ENCODE measurements around the gene PVR.
"Not testable (repeated sequence)": the region's sequence is repeated elsewhere in the genome, so short reads cannot be mapped to it uniquely, and the experiment has no call there.

Gene PVR

DNA sequence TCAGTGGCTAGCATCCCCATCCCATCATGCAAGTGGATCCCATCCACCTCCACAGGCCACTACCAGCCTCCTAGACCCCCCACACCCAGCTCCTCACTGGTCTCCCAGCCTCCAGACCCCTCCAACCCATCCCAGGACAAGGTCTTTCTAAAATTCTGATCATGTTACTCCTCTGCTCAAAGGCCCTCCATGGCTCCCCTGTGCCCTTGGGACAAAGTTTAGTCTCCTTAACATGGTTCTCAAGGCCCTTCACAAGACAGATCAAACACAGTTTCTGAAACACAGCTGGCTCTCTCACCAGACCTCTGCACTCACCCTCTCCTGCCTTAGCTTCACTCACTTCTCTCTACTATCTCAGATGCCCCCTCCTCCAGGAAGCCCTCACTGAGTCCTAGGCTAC, 36.8 kb downstream of the PVR start:
- no peak for DNase-seq

DNA sequence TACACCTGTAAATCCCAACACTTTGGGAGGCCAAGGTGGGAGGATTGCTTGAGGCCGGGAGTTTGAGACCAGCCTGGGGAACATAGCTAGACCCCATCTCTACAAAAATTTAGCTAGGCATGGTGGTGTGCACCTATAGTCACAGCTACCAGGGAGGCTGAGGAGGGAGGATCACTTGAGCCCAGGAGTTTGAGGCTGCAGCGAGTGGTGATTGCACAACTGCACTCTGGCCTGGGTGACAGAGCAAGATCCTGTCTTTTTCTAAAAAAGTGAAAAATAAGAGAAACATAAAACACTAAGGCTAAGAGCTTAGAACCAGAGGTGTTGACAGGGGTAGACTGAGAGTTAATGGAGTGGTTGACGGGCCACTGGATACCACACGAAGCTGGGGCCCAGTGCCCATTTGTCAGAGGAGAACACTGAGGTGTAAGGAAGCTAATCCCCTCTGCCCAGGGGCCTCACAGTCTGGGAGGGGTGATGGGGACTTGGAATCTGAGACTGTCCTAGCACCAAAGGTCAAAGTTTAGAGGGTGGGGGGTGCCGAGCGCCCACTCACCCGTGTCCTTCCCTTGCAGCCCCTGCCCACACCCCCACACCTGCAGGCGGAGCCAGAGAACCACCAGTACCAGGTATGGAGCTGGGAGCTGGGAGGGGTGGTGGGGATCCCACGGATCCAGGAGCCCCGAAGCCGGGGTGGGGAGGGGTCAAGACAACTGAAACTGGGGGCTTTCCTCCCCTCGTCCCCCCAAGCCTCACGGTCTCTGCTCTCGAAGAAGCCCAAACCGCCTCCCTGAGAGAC, 38.5 kb downstream of the PVR start:
- no peak for DNase-seq

DNA sequence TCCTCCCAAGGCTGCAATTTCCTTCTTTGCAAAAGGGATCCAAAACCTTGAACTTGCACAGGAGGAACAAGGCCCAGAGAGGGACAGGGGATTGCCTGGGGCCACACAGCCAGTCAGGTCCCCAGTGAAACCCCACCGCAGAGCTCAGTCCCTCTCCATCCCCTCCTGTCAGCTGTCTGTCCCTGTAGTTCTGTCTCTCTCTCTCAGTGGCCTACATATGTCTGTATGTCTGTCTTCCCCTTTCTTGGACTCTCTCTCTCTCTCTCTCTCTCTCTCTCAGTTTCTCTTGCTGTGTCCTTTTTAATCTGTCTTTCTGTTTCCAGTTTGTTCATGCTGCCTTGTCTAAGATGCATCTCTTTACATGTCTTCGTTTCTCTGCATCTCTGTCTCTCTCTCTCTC, 39.1 kb downstream of the PVR start:
- no peak for DNase-seq

DNA sequence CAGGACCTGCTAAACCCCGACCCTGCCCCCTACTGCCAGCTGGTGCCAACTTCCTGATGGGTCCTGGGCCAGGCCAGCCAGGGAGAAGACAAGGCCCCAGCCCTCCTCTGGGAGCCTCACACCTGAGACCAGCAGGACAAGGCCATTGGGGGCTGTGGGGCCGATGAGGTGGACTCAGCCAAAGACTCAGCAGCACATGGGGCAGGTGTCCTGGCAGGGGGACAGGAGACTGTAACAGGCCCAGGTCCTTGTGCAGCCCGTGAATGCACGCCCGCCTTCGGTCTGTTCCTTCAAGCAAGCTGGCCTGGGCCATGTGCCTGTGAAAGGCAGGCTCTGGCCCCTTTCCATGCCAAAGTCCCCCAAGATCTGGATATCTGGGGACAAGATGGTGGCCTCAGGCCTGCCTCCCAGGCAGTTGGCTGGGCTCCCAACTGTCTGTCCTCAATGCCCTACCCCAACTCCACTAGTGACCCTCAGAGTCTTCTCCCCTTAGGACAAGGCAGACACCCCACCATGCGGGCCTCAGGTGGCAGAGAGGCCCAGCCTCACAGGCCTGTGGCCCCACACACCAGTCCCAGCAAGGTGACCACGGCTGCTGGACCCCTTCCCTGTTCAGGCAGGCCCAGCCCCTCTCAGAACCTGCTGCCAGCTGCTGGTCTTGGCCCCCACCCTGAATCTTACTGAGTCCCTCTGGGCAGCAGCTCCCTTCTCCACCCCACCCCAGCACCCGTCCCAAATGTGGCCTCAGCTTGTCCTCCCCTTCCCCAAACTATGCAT, 39.9 kb downstream of the PVR start:
- DNase-seq: no peak

DNA sequence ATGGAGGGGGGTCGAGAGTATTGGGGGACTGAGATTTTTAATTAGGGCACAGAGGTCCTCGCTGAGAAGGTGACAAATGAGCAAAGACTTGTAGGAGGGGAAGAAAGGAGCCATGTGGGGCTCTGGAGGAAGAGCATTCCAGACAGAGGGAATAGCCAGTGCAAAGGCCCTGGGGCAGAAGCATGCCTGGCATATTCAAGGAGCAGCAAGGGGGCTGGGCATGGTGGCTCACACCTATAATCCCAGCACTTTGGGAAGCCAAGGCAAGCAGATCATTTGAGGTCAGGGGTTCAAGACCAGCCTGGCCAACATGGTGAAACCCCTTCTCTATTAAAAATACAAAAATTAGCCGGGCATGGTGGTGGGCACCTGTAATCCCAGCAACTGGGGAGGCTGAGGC, 40.7 kb downstream of the PVR start:
- DNase-seq: not testable (repeated sequence)

DNA sequence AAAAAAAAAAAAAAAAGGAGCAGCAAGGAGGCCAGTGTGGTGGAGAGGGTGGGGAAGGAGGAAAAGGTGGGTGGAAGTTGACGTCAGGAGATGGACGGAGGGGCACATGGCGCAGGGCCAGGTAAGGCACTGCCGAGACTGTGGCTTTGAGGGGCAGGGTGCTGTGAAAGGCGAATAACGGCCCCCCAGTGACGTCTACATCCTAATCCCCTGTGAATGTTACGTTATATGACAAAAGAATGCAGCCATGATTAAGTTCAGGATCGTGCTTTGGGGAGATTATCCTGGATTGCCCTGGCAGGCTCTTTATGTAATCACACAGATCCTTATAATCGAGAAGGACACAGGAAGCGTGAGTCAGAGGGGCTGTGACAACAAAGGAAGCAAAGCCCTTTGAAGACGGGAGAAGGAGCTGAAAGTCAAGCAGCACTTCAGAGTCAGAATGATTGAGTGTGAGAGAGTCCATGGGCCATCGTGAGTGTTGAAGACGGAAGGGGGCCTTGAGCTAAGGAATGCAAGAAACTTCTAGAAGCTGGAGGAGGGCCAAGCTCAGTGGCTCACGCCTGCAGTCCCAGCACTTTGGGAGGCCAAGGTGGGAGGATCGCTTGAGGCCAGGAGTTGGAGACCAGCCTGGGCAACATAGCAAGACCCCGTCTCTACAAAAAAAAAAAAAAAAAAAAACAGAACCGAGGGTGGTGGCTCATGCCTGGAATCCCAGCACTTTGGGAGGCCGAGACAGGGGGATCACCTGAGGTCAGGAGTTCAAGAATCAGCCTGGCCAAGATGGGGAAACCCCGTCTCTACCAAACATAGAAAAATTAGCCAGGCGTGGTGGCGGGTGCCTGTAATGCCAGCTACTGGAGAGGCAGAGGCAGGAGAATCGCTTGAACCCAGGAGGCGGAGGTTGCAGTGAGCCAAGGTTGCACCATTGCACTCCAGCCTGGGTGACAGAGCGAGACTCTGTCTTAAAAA, 41.5 kb downstream of the PVR start:
- no peak for DNase-seq

DNA sequence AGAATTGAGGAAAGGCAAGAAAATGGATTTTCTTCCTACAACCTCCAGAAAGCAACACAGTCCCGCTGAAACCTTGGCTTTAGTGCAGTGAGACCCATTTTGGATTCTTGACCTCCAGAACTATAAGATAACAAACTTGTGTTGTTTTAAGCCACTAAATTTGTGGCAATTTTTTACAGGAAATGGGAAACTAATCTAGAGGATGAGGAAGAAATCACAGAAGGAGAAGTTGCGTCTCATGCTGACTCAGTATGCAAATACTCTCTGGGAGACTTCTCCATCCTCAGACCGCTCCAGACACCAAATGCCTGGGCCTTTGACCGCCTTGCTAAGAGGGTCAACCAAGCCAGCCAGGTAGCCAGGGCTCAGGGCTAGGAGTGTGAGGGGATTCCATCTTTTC, 42.2 kb downstream of the PVR start:
- no peak for DNase-seq

DNA sequence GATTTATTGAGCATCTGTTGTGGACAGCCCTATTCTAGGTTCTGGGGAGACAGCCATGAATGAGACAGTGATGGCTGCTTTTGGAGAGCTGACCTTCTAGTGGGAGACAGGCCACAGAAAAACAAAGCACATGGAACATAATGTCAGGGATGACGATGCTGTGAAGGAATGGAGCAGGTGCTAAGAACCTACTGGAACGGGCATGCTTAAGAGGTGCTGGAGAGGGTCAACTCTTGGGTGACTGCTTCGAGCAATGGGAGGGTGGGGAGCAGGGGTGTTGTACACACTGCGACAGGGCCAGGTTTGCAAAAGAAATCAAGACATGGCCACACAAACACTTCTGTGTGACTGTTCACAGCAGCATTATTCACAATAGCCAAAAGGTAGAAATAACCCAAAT, 43.2 kb downstream of the PVR start:
- no peak for DNase-seq

DNA sequence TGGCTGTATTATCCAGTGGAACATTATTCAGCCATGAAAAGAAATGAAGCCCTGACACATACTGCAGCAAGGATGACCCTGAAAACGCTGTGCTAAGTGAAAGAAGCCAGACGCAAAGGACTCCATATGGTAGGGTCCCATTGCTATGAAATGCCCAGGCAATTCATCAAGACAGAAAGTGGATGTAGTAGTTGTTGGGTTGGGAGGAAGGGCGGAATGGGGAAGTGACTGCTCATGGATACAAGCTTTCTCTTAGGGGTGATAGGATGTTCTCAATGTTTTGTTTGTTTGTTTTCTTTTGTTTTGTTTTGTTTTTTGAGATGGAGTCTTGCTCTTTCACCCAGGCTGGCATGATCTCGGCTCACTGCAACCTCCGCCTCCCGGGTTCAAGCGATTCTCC, 44.2 kb downstream of the PVR start:
- no peak for DNase-seq

DNA sequence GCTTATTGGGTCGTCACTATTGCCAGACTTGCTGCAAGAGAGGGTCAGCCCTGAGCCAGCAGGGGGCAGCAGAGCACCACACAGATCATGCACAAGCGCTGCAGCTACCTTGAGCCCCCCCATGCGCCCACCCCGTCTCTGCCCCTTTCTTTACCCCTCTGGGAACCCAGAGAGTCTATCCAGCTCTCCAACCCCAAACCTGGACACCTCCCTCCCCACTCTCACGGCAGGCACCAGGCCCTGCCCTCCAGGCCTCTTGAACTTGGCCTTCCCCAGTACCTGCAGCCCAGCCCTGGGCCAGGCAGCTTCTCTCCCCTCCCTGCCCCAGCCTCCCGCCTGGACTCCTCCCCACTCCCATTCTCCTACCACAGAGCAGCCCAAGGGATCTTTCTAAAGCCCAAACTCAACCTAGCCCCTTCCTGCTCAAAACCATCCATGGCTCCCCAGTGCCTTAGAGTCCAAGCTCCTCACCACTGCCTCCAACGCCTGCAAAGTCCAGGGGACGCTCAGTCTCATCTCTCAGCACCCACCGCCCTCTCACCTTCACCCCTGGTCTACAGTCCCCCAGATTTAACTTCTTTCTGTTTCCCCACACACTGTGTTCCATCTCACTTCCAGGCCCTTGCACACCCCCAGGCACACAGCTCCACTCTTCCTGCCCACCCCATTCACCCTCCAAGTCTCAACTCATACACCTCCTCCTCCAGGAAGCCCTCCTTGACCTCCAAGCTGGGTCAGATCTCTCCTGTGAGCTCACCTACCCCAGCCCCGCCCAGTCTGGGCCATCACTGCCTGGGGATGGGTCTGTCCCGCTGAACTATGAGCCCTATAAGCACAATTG, 45.8 kb downstream of the PVR start:
- peak; percentile 30 for DNase-seq

DNA sequence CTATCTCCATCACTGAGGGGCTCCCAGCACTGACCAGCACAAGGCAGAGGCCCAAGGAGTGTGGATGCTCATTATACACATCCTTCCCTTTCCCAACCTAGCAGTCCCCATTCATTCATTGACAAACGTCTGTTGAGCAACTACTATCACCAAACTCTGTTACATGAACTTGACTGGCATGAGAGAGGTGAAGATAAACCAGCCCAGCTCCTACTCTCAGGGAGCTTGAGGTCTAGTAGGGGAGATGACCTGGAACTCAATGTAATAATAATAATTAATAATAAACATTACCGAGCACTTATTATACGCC, 46.4 kb downstream of the PVR start:
- DNase-seq: no peak

DNA sequence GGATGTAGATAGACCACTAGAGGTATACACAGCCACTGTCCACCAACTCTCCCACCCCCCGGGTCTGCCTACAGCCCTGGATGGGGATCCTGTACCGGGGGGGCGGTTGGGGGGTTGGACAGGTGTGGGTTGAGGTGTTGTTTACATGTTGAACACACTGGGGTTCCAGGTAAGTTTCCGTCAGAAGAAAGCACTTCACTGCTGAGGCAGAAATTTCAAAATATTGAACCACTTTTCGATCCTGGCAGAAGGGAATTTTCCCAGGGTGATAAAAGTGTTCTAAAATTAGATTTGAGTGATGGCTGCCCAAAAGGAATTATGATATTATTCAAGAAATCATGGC, 48.6 kb downstream of the PVR start:
- DNase-seq: no peak

DNA sequence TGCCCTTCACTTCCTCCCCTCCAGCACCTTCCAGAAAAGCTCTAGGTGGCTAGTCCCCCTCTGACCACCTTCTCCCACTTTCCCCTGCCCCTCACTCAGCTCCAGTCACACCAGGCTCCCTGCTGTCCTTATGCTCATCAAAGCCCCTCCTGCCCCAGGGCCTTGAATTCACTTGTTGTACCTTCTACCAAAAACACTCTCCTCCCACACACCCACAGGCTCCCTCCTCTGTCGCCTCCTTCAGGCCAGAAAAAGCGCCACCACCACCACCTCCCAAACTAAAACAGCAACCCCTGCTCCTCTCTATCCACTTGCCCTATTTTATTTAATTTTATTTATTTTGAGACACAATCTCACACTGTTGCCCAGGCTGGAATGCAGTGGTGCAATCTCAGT, 50.5 kb downstream of the PVR start:
- DNase-seq: no peak

DNA sequence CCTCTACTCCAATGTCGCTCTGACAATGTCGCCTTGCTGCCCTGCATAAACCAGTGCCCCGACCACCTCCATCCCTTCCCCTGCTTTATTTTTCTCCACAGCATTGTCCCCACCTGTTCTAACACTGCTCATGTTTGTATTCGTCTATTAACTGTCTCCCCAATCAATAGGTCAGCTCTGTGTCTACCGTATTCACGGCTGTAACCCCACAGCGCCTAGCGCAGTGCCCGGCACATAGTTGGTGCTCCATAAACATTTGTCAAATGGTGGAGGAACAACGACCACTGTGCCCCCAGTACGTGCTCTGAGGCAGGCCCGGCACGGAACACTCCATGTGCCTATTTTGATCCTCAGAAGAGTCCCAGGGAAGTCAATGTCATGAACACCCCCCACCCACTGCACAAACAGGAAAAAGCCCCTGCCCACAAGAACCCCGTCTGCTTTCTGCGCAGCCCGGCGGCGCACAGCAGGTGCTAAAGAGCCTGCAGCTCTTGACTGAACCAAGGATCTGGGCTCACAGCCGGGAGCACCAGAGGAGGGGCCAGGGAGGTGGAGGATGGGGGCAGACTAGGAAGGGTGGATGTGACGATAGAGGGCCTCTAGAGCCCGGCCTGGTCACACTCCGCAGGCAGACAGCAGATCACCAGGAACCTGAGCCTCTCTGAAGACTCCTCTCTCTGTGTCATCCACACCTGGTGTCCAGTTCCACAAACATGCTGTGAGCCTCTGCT, 53.4 kb downstream of the PVR start:
- no peak for DNase-seq

DNA sequence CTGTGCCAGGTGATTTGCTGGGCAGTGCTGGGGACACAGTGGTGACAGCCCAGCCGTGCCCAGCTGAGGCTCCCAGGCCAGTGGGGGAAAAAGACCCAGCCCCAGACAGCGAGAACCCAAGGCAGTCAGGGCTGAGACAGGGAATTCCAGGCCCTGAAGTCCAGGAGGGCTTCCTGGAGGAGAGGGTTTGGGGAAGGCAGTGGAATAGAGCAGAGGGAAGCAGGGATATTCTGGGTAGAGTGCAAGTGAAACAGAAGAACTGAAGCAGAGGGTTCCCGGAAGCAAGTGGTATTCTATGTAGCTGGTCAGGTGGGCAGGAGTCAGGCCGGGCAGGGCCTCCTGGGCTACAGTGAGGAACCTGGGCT, 53.9 kb downstream of the PVR start:
- no peak for DNase-seq

DNA sequence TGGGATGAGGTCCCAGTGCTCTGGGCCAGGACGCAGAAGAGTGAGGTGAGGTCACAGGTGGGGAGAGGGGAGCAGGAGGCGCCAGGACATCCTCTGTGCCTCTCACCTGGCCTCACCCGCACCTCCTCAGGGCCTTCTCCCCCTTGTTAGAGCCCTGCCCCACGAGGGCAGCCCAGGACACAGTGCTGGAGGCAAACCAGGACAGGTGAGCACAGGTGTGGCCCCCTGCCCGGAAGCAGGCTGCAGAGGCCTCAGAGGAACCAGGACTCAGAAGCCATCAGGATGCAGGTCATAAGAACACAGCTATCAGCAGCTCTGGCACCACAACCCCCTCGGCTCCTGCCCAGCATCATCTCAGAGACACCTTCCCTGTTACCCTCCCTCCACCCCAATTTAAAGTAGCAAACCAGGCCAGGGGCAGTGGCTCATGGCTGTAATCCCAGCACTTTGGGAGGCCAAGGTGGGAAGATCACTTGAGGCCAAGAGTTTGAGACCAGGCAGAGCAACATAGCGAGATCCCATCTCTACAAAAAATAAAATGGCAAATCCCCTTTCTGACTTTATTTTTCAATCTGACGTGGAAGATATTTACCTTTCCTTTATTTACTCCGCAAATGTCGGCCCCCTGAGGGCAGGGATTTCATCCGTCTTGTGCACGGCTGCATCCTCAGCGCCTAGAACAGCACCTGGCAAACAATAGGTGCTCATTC, 54.9 kb downstream of the PVR start, which contains the start of gene CEACAM16:
CEACAM16 (plus strand) TSS at position 660 of the 710 bp plus-strand sequence. CDS start 2,306 bp downstream, outside the sequence.
- no peak for DNase-seq

DNA sequence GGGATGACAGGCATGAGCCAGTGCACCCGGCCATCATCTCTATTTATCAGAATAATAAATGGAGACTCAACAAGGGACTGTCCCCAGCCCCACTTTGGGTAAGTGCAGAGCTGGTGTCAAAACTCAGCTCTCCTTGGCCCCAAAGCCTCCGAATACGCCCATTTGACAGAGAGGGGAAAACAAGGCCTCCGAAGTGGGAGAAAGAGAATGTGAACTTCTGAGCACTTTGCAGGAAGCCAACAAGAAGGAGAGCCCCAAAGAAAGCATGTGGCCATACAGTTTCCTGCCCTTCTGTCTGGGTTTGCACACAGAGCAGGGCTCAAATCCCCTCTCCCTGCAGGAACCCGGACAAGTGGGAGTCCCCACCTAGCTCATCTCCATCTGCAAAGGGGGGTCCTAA, 56.8 kb downstream of the PVR start:
- DNase-seq: no peak

DNA sequence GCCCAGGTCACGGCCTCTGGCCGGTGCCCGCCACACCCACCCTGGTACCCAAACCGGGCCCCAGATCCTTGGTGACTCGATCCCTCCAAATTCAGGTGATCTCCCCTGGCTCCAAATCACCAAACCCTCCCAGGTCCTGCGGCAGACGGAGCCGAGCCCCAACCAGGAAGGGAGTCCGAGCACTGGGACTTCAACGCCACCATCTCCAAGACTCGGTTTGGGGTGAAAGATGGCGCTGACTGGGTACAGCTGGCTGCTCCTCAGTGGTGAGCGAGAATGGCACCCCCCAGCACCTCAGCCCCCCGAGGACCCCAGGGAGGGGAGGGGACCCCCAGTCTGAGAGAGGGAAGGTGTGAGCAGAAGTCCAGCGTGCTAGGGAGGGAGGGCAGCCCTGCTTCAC, 57.5 kb downstream of the PVR start:
- DNase-seq: no peak

DNA sequence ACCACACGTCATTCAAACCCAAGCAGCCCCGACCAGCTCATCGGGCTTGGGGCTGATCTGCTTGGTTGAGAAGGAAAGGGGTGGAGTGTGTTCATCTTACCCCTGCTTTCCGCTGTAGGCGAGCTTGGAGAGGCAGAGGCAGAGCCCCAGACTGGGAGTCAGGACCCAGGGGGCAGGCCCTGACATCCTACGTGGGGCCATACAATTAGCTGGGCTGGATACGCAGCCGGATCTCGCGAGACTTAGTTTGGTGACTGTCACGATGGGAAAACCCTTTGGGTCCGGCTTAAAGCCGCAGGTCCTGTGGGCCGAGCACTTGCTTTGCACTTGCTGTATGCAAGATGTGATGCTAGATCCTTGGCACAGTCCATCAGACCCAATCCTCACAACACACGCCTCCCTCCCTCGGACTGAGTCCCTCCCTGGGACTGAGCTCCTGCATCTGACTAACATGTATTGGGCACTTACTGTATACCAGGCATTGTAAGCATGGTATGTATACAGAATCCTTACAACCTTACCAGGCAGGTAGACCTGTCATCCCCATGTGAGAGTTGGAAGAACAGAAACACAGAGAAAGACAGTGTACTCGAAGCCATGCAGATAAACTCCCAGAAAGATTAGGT, 59.0 kb downstream of the PVR start:
- no peak for DNase-seq

DNA sequence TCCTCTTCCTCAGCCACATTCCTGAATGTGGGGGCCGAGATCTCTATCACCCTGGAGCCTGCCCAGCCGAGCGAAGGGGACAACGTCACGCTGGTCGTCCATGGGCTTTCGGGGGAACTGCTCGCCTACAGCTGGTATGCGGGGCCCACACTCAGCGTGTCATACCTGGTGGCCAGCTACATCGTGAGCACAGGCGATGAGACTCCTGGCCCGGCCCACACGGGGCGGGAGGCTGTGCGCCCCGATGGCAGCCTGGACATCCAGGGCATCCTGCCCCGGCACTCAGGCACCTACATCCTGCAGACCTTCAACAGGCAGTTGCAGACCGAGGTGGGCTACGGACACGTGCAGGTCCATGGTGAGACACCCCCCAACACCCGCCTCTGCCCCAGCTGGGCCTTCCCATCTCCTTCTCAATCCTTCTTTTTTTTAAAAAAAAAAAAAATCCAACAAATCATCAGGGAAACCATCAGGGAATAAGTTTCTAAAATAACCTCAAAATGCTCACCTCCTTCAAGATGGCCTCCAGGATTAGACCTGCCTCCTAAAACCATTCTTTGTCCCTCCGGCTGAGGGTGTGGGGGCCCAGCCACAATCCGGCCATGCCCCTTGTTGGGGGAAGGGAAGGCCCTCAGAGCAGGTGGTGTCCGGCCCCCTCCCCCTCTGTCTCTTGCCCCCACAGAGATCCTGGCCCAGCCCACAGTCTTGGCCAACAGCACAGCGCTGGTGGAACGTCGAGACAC, 59.8 kb downstream of the PVR start:
- no peak for DNase-seq
